Measurements from ENCODE around the gene PRR29. TPM values are rescaled to one million over a fixed set of nuclear protein-coding genes. Genes with fewer than 3 reads are reported as not detected.

The PRR29 gene
- under 1 TPM in 1 of 2 donors, not detected in 1; under 0.01 TPM for total RNA-seq

DNA sequence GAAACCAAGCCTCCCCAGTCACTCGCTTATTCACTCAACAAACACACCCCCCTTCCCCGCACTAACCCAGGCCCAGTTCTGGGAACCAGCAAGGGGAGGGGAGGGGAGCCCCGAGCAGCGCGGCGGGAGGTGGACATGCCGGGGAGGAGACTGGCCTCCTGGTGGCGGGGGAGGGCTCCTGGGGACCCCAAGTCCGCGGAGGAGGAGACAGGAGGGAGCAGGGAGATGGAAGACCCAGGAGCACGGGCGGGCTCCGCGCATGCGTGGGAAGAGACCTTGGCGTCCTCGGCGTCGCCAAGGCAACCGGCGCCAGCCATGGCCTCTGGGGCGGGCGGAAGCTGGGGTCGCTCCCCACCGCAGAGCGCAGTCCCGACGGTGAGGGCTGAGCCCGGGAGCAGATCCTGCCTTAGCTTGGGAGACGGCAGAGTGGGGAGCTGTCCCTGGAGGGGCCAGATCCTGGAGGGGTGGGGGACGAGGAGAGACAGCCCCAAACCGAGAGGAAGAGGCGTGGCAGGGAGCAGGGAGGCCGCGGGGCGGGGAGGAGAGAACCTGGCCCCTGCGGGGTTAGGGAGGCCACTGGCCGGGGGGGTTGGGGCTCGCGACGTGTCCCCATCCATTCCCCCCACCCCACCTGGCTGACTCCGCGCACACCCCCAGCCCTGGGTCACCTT lies at the start of gene PRR29:
Gene PRR29, plus strand, starts transcription at position 302 of the 671 bp plus-strand sequence. Its CDS starts 14 bp downstream, at position 316.

GRCh38 chr17:63972796-63973195 lies 25.4 kb upstream of the PRR29 start, which contains the start of gene SCN4A:
SCN4A (minus strand) TSS chr17:63972918; CDS start chr17:63972841, 77 bp downstream.

GRCh38 chr17:64020056-64020766 lies 22.1 kb downstream of the PRR29 start, which contains the start of gene ICAM2:
ICAM2 (minus strand) TSS chr17:64020633; CDS start chr17:64006691, 13,942 bp downstream.

Other genes with a start within 250 kb of the PRR29 start
- 10 to 100 TPM; 57.5 to 75.6 TPM for gene CCDC47, start 224.8 kb upstream of the PRR29 start, total RNA-seq
- gene DDX42, start 224.2 kb upstream of the PRR29 start, total RNA-seq: 10 to 100 TPM; 63.3 to 67.9 TPM
- gene PSMC5, start 170.9 kb upstream of the PRR29 start, total RNA-seq: 10 to 100 TPM; 21.3 to 43.0 TPM
- 10 to 100 TPM; 57.8 to 80.9 TPM for gene FTSJ3, start 170.7 kb upstream of the PRR29 start, total RNA-seq
- 10 to 100 TPM; 93.6 to 97.7 TPM for gene SMARCD2, start 155.7 kb upstream of the PRR29 start, total RNA-seq
- not detected for gene CSH2, start 124.7 kb upstream of the PRR29 start, total RNA-seq
- not detected for gene GH2, start 116.4 kb upstream of the PRR29 start, total RNA-seq
- gene CSH1, start 101.8 kb upstream of the PRR29 start, total RNA-seq: not detected
- gene CSHL1, start 87.1 kb upstream of the PRR29 start, total RNA-seq: not detected
- gene GH1, start 79.5 kb upstream of the PRR29 start, total RNA-seq: not detected
- gene CD79B, start 66.0 kb upstream of the PRR29 start, total RNA-seq: 10 to 100 TPM; 20.6 to 29.0 TPM
- not detected for gene SCN4A, start 25.4 kb upstream of the PRR29 start, total RNA-seq
- gene ICAM2, start 22.3 kb downstream of the PRR29 start, total RNA-seq: under 1 TPM in 1 of 2 donors, not detected in 1; 0.33 TPM
- 1 to 10 TPM; 4.5 to 5.0 TPM for gene ERN1, start 131.8 kb downstream of the PRR29 start, total RNA-seq

Data from melanocyte of skin (primary cell).